ENCODE results near the gene CCDC201. TPM values are rescaled to one million over a fixed set of nuclear protein-coding genes. Genes with fewer than 3 reads are reported as not detected.

CCDC201 gene
- total RNA-seq, 2 donors from 2014 or later, result not detected

GRCh38 chr7:45893996-45894664, 21.2 kb upstream of the CCDC201 start:
- no peak for DNase-seq (ENCODE audit: low spot score)
- no peak for TF ChIP-seq CTCF (IDR thresholded peaks at IDR 0.05)
- no peaks in the 10 kb centered on the region for H3K9me3 ChIP-seq
- no peaks in the 10 kb centered on the region for H3K36me3 ChIP-seq
- H3K27ac ChIP-seq, result no peak overlapping the region
- H3K27me3 ChIP-seq (replicated peaks; ENCODE audit: insufficient read depth), result no peaks in the 10 kb centered on the region
- H3K4me1 ChIP-seq (ENCODE audit: control insufficient read depth in 1 of 2, low read depth in 2 of 2), result no peaks in the 10 kb centered on the region
- no peak for ATAC-seq (ENCODE audit: insufficient number of reproducible peaks, low FRiP score, low read depth)
- H3K4me3 ChIP-seq, result no peak overlapping the region

- DNase-seq (ENCODE audit: low spot score) (no peak), ATAC-seq (ENCODE audit: insufficient number of reproducible peaks, low FRiP score, low read depth) (no peak)
- Histone ChIP-seq H3K27ac (no peak overlapping the region), H3K4me1 (ENCODE audit: control insufficient read depth in 1 of 2, low read depth in 2 of 2) (peaks cover 0 to 6% of the 10 kb centered on the region in 2 donors), H3K36me3 (no peaks in the 10 kb centered on the region), H3K9me3 (no peaks in the 10 kb centered on the region), H3K4me3 (no peak overlapping the region), H3K27me3 (replicated peaks; ENCODE audit: insufficient read depth) (no peaks in the 10 kb centered on the region)
- TF ChIP-seq CTCF (IDR thresholded peaks at IDR 0.05), result no peak
Measured at GRCh38 chr7:45893374-45893995, 20.6 kb upstream of the CCDC201 start.

- no peak for TF ChIP-seq CTCF (IDR thresholded peaks at IDR 0.05)
- no peak for ATAC-seq (ENCODE audit: insufficient number of reproducible peaks, low FRiP score, low read depth)
- no peaks in the 10 kb centered on the region for H3K9me3 ChIP-seq
- H3K27ac ChIP-seq, result no peak overlapping the region
- H3K27me3 ChIP-seq (replicated peaks; ENCODE audit: insufficient read depth), result peaks cover 8% of the 10 kb centered on the region
- no peaks in the 10 kb centered on the region for H3K36me3 ChIP-seq
- DNase-seq (ENCODE audit: low spot score), result no peak
- no peak overlapping the region for H3K4me3 ChIP-seq
- peaks cover 0 to 11% of the 10 kb centered on the region in 2 donors for H3K4me1 ChIP-seq (ENCODE audit: control insufficient read depth in 1 of 2, low read depth in 2 of 2)
Measured at GRCh38 chr7:45892407-45893035, 19.6 kb upstream of the CCDC201 start.

GRCh38 chr7:45891462-45892402, 18.9 kb upstream of the CCDC201 start:
- peaks cover 0 to 11% of the 10 kb centered on the region in 2 donors for H3K4me1 ChIP-seq (ENCODE audit: control insufficient read depth in 1 of 2, low read depth in 2 of 2)
- no peak for ATAC-seq (ENCODE audit: insufficient number of reproducible peaks, low FRiP score, low read depth)
- H3K36me3 ChIP-seq, result no peaks in the 10 kb centered on the region
- DNase-seq (ENCODE audit: low spot score), result no peak
- TF ChIP-seq CTCF (IDR thresholded peaks at IDR 0.05), result no peak
- H3K9me3 ChIP-seq, result no peaks in the 10 kb centered on the region
- no peak overlapping the region for H3K4me3 ChIP-seq
- no peak overlapping the region for H3K27ac ChIP-seq
- H3K27me3 ChIP-seq (replicated peaks; ENCODE audit: insufficient read depth), result peaks cover 8% of the 10 kb centered on the region

Data from thoracic aorta (tissue), 2 donors.